HG03342 (cell line): ENCODE measurements around the gene CORO7.

Source experiments
- ATAC-seq: cut with Tn5 transposase; IDR thresholded peaks from one replicate; pipeline ENCODE4 v1.9.1; 2021; ENCODE audit warnings: mild to moderate bottlenecking, moderate library complexity; ENCODE audit not compliant: unreplicated experiment

CORO7 gene

GRCh38 chr16:4324492-4325252 is 91.7 kb downstream of the CORO7 start:
- ATAC-seq: no peak

DNA sequence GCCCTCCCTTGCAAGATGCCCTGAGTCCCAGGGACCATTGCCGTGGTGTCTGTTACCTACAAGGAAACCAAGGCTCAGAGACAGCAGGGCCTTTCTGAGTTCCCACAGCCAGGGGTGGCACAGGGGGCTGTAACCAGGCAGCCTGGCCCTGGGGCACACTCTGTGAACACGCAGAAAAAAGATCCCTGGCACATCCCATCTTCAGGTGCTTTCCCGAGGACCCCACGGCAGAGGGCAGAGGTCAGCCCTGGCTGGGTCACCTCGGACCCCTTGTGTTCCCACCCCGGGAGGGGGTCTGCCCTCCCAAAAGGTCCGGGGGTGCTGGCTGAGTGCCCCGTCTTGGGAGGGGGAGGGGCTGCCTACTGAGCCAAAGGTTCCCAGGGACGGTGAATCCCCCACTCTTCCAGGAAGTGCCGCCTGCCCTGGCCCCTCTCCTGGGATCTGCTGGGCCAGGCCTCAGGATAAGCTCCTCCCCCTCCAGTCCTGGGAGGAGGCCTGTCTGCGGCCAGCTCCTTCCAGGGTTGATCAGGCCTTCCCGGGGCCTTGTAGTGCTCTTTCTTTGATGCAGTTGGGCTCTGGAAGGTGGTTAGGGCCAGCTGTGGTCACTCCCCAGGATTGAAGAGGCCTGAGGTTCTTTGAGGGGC is 92.4 kb downstream of the CORO7 start:
- ATAC-seq: no peak

DNA sequence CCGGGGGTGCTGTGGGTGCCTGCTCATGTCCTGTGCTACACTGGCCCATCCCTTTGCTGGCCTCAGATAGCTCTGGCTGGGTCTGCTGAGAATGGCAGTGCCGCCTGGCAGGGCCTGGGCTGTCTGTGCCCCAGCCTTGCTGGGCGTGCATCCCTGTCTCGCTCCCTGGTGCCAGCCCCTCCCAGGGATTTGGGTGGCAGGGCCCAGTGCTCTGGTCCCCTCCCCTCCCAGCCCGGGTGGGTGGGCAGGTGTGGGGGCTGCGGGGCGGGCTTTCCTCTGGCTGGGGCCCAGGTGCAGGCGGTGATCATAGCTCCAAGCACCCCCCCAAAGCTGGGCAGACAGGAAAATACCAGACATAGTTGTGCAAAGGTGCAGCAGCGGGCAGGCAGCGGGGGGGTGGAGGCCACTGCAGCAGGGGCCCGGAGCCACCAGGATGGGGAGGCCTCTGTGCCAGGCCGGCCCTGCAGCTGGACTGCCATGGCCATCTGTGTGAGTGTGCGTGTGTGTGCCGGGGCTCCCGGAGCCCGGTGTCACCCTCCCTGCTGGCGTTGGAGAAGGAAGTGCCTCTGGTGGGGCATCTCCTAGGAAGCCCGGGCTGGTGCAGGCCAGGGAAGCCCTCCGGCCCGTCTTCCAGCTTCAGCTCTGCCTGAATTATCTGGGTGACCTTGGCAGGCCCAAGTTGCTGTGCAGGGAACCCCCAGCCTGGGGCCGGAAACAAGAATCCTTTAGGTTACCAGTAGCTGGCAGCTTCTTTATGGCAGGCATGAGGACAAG is 93.1 kb downstream of the CORO7 start:
- ATAC-seq: no peak

- ATAC-seq: no peak
Measured at GRCh38 chr16:4322121-4323052, 94.0 kb downstream of the CORO7 start.

DNA sequence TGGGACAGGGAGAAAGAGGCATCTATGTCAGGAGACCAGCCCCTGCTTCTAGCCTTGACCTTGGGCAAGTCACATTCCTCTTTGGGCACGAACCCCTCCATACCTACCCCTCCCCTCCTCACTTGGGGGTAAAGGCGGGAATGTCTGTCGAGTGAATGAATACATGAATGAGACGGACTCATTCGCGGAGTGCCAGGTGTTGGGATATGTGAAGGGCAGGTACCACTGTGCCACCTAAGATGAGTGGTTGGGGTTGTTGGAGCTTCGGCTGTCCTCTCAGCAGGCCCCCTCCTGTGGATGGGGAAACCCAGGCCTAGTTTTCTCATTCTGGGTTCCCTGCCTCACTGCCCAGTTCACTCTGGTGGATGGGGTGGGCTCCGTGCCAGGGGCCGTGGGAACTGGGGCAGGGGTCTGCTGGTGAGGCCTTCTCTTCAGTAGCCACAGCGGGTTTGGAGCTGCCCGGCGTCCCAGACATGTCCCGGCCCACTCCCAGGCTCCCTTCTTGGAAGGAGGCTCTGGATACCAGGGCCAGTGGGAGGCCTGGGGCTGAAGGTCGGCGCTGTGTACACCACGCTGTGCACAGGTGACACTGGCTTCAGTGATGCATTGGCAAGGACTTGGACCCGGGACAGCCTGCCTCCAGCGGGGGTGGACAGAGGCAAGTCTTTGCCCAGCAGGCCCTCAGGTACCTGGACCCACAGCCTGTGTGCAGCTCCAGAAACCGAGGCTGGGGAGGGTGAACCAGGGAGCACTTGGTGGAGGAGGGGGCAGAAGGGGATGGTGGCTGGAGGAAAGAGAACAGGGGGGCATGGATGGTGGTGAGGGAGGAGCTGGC is 94.9 kb downstream of the CORO7 start:
- no peak for ATAC-seq

- no peak for ATAC-seq
Measured at GRCh38 chr16:4320571-4321137, 95.7 kb downstream of the CORO7 start.

- no peak for ATAC-seq
Measured at GRCh38 chr16:4319454-4320421, 96.7 kb downstream of the CORO7 start.

GRCh38 chr16:4318967-4319366 is 97.4 kb downstream of the CORO7 start:
- no peak for ATAC-seq

GRCh38 chr16:4318451-4318910 is 97.9 kb downstream of the CORO7 start:
- ATAC-seq: no peak

DNA sequence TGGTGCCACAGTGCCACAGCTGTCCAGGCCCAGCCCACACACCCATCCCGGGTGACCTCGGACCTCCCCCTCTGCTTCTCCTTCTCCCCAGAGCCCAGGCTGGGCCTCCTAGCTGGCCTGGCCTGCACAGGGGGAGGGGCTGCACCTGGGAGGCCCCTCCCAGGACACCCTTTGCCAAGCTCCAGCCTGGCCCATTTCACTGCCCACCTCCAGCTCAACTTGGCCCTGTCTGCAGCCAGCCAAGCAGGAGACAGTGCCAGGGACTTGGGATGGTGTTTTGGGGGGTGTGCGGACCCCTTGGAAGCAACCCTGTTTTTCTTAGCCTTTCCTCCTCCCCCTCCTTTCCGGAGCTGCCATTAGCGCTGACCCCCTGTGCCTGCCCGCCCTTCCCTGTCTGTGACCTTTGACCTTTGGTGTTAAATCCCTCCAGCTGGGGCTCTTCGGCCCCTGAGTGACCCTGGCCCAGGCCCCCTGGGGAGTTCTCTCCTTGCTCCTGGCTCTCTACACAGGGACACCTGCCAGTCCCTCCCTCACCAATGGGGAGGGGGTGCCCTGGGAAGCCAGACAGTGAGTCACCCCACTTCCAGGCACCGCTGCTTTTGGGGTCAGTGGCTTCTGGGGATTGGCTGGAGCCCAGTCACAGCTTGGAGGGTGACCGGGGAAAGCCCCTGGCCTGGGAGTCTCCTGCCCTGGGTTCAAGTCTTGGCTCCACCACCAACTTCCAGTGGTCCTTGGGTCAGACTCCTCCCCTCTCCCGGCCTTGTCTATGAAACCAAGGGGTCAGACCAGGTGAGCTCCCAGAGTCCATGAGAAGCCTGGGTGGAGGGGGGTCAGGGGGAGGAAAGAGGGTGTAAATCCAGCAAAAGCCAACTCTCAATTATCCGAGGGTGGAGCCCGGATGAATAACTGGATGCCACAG is 98.6 kb downstream of the CORO7 start:
- ATAC-seq: no peak

DNA sequence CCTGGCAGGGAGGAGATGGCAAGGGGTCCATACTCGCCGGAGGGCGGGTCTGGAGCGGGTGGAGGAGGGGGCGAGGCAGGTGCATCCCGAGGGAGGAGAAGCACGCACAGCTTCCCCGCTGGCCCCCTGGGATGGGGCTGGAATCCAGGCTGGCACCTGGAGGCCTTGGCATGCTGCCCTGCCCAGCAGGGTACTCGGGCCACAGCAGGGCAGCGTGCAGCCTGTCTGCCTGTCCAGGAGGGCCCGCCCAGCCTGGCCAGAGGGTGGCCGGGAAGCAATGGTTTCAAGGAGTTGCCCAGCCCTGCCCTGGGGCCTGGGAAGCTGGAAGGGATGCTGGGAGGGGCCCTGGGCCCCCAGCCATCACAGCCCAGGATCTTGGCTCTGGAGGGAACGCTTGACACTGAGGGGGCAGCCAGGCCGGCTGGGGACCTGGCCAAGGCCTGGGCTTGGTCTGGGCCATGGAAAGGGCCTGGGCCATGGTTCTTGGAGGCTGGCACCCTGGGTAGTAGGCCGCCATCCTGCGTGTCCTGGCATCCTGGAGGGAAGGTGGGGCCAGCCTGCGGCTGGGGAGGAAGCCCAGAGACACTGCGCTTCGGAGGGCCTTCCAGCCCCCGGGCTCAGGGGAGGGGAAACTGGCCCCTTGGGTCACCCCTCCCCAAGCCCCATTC is 99.4 kb downstream of the CORO7 start:
- no peak for ATAC-seq

GRCh38 chr16:4316108-4316863 is 100.1 kb downstream of the CORO7 start:
- ATAC-seq: no peak

DNA sequence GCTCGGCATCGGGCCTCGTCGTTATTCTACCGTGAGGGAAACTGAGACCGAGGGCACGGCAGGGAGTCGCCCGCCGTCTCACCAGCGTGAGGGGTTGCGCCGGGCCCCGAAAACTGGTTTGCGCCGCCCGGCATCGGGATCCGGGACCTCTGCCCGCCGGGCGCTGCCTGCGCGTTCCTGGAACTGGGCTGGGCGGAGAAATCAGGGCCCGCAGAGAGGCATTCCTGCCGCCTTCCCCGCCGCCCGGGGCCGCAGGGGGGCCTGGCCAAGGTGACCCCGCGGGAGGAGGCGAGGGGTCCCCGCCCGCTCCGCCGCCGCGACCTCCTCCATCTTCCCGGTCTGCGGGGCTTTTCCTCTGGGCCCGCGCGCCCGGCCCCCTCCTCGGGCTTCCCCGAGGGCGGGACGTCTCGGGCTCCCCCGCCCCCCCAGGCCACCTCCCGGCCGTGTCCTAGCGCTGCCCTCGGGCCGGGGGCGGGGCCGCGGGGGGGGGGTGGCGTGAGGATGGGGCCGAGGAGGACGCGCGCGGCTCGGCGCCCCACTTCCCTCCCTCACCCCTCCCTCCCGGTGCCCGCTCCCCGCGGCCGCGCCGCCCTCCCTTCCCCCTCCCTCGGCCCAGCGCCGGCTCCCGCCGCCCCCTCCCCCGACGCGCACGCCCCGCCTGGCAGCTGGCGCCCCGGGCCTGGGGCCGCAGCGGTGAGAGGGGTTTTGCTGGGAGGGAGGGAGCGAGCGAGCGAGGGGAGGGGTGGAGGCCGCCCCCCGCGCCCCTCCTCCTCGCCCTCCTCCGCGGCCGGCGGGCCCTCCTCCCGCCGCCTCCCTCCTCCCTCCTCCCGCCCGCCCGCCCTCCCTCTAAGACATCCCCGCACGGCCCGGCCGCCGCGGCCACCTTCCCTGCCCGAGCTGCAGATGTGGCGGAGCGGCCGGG is 100.9 kb downstream of the CORO7 start, which contains the start of gene GLIS2:
TSS of gene GLIS2 (plus strand) at position 882 of the 922 bp plus-strand sequence. CDS start 16,214 bp downstream, outside the sequence.
- no peak for ATAC-seq

- no peak for ATAC-seq
Measured at GRCh38 chr16:4314532-4315185, 101.7 kb downstream of the CORO7 start.
